Prostate gland (tissue), 2 donors: ENCODE measurements around the gene PHACTR2. TPM values are rescaled to one million over a fixed set of nuclear protein-coding genes. Genes with fewer than 3 reads are reported as not detected.
A peak's percentile ranks its signal among the peaks of the same experiment; 100 is the strongest.

Source experiments
- DNase-seq: peaks from one replicate; pipeline ENCODE4 v3.0.0-alpha.2; 2019; ENCODE audit warnings: low spot score
- H3K27ac ChIP-seq, 2 donors: fragments of 200-600 bp; sonication (generic); 2 replicates each; pipeline ENCODE4 v1.5.1; 2017 to 2019
- H3K27me3 ChIP-seq: fragments of 200-600 bp; sonication (generic); replicated peaks from 2 replicates; pipeline ENCODE4 v1.5.1; 2019; ENCODE audit not compliant: insufficient read depth
- H3K36me3 ChIP-seq, 2 donors: fragments of 200-600 bp; sonication (generic); 1 replicate in 1 of 2; 2 replicates in 1 of 2; pipeline versions ENCODE4 v1.5.1 to v1.8.1; 2017 to 2019
- H3K4me1 ChIP-seq: fragments of 200-600 bp; sonication (generic); replicated peaks from 2 replicates; pipeline ENCODE4 v1.5.1; 2019
- H3K4me3 ChIP-seq, 2 donors: fragments of 200-600 bp; sonication (generic); 2 replicates each; pipeline ENCODE4 v1.5.1; 2017 to 2019
- H3K9me3 ChIP-seq: fragments of 200-600 bp; sonication (generic); 2 replicates; pipeline ENCODE4 v1.5.1; 2017
- CTCF ChIP-seq, 4 experiments: fragments of 200-600 bp in 2 of 4; fragments of 450-650 bp in 2 of 4; sonication (generic) in 2 of 4; IDR thresholded peaks; 1 replicate in 3 of 4; 2 replicates in 1 of 4; pipeline ENCODE4 v1.5.1; 2016 to 2019; ENCODE audit warnings: antibody characterized with exemption in 4 of 4, mild to moderate bottlenecking in 2 of 4, moderate library complexity in 2 of 4
- POLR2A ChIP-seq: fragments of 450-650 bp; IDR thresholded peaks from one replicate; pipeline ENCODE4 v1.6.1; 2016; ENCODE audit warnings: antibody characterized with exemption, mild to moderate bottlenecking
- POLR2AphosphoS5 ChIP-seq: sonication (generic); formaldehyde crosslinking; IDR thresholded peaks from one replicate; pipeline ENCODE4 v1.6.1; 2017; ENCODE audit warnings: antibody characterized with exemption
- WGBS: methylation state at CpG from one replicate; pipeline ENCODE4 v1.1.5; 2018; 5-methylcytosine and 5-hydroxymethylcytosine counted together
- intact Hi-C: fragments of 100-400 bp; cut with DNase I; formaldehyde crosslinking; loops from one replicate; pipeline ENCODE4 v1.14.2; 2022
- total RNA-seq, 2 donors: library from RNA; depleted of rRNA; stranded (reverse); fragments of >200 nt; gene quantifications; one replicate each; pipeline ENCODE4 v1.1.0, GENCODE V29; 2016

Gene PHACTR2
- total RNA-seq, 2 donors from 2014 or later: 41.4 to 108 TPM

GRCh38 chr6:143675946-143676345 lies 1.8 kb upstream of the PHACTR2 start:
- H3K4me3 ChIP-seq: no peak overlapping the region
- H3K9me3 ChIP-seq: no peaks in the 10 kb centered on the region
- intact Hi-C loops: loop anchor here (5.0 kb wide), 1 partner anchor 166 kb away; the partner anchor contains the start of gene LTV1
- no peaks in the 10 kb centered on the region for H3K36me3 ChIP-seq
- no peaks in the 10 kb centered on the region for H3K4me1 ChIP-seq
- no peak for TF ChIP-seq POLR2AphosphoS5
- TF ChIP-seq POLR2A: no peak
- TF ChIP-seq CTCF (IDR thresholded peaks at IDR 0.05): no peak
- no peak overlapping the region for H3K27ac ChIP-seq
- H3K27me3 ChIP-seq: no peaks in the 10 kb centered on the region
- no peak for DNase-seq
- 49% methylated on average over 1 of the region's 1 CpG for WGBS

GRCh38 chr6:143676437-143677045 lies 1.2 kb upstream of the PHACTR2 start:
- TF ChIP-seq POLR2A (no peak), POLR2AphosphoS5 (no peak), CTCF (IDR thresholded peaks at IDR 0.05) (no peak)
- 86% methylated on average over 4 of the region's 4 CpGs for WGBS
- no peak overlapping the region for H3K27ac ChIP-seq
- H3K36me3 ChIP-seq: no peaks in the 10 kb centered on the region
- intact Hi-C loops: loop anchor here (5.0 kb wide), 1 partner anchor 166 kb away; the partner anchor contains the start of gene LTV1
- no peak overlapping the region for H3K4me3 ChIP-seq
- H3K9me3 ChIP-seq: no peaks in the 10 kb centered on the region
- H3K4me1 ChIP-seq: no peaks in the 10 kb centered on the region
- no peak for DNase-seq
- no peaks in the 10 kb centered on the region for H3K27me3 ChIP-seq

GRCh38 chr6:143677577-143677890 lies 231 bp upstream of the PHACTR2 start:
- Histone ChIP-seq H3K27ac (peak overlapping the region; percentile 87 to 97), H3K4me1 (no peaks in the 10 kb centered on the region), H3K4me3 (peak overlapping the region; percentile 68 to 82), H3K9me3 (no peaks in the 10 kb centered on the region), H3K36me3 (no peaks in the 10 kb centered on the region), H3K27me3 (no peaks in the 10 kb centered on the region)
- TF ChIP-seq POLR2AphosphoS5 (no peak), CTCF (IDR thresholded peaks at IDR 0.05) (no peak), POLR2A (no peak)
- intact Hi-C loops: loop anchor here (5.0 kb wide), 1 partner anchor 165 kb away; the partner anchor contains the start of gene LTV1
- 3% methylated on average over 9 of the region's 9 CpGs for WGBS
- no peak for DNase-seq

GRCh38 chr6:143679041-143679440 lies 1.3 kb downstream of the PHACTR2 start:
- no peak for DNase-seq
- Histone ChIP-seq H3K36me3 (no peaks in the 10 kb centered on the region), H3K4me1 (no peaks in the 10 kb centered on the region), H3K27ac (peak overlapping the region; percentile 87 to 97), H3K4me3 (peak overlapping the region; percentile 68 to 82), H3K9me3 (no peaks in the 10 kb centered on the region), H3K27me3 (no peaks in the 10 kb centered on the region)
- 18% methylated on average over 3 of the region's 3 CpGs for WGBS
- TF ChIP-seq POLR2AphosphoS5 (no peak), POLR2A (no peak), CTCF (IDR thresholded peaks at IDR 0.05) (no peak)
- intact Hi-C loops: loop anchor here (5.0 kb wide), 1 partner anchor 163 kb away; the partner anchor contains the start of gene LTV1

- no peak for TF ChIP-seq POLR2A
- TF ChIP-seq POLR2AphosphoS5: no peak
- TF ChIP-seq CTCF (IDR thresholded peaks at IDR 0.05): no peak
- Histone ChIP-seq H3K27me3 (no peaks in the 10 kb centered on the region), H3K4me3 (peak overlapping the region in 1 of 2 donors; percentile 82), H3K27ac (peak overlapping the region; percentile 87 to 97), H3K9me3 (no peaks in the 10 kb centered on the region), H3K36me3 (no peaks in the 10 kb centered on the region), H3K4me1 (no peaks in the 10 kb centered on the region)
- WGBS: 75% methylated on average over 5 of the region's 5 CpGs
- no peak for DNase-seq
- intact Hi-C loops: no loop called here
These were observed 2.4 kb downstream of the PHACTR2 start for GRCh38 chr6:143680141-143680540.
